Caco-2 (cell line): ENCODE data around the gene PCED1B. TPM values are rescaled to one million over a fixed set of nuclear protein-coding genes. Genes with fewer than 3 reads are reported as not detected.

Experiments
- BruUV-seq: library from RNA; stranded (reverse); fragments of 400-500 nt; replicated peaks from 2 replicates; lab custom pipeline; 2021; lab: Mats Ljungman, UMichigan
- CTCF ChIA-PET: fragments of 300-600 bp; sonication (Branson Sonifier 250); formaldehyde crosslinking; loops from one replicate; lab custom pipeline; 2022; ENCODE audit warnings: antibody characterized with exemption; lab: Charles Lee
- POLR2A ChIA-PET: fragments of 300-600 bp; sonication (Branson Sonifier 250); formaldehyde crosslinking; loops from one replicate; lab custom pipeline; 2022; ENCODE audit warnings: antibody characterized with exemption; lab: Charles Lee
- DNase-seq, 2 experiments: peaks; one replicate each; pipeline versions ENCODE4 v3.0.0 to v3.0.0-alpha.2; 2020 to 2022
- H3K27me3 ChIP-seq: replicated peaks from 2 replicates; pipeline ENCODE4 v1.6.0; 2011; ENCODE audit warnings: low read length; ENCODE audit not compliant: control insufficient read depth, insufficient read depth
- H3K36me3 ChIP-seq: 2 replicates; pipeline ENCODE4 v1.5.1; 2011; ENCODE audit warnings: low read length; ENCODE audit not compliant: control insufficient read depth, insufficient read depth
- H3K4me1 ChIP-seq: fragments of 250-450 bp; sonication (Bioruptor Pico); 2 replicates; pipeline ENCODE4 v1.5.1; 2020; ENCODE audit warnings: mild to moderate bottlenecking
- H3K4me3 ChIP-seq: 2 replicates; pipeline ENCODE4 v1.5.1; 2011; ENCODE audit warnings: low read depth, mild to moderate bottlenecking, control low read depth, low read length
- H3K9me3 ChIP-seq: fragments of 250-450 bp; sonication (Bioruptor Pico); 2 replicates; pipeline ENCODE4 v1.5.1; 2020; ENCODE audit warnings: mild to moderate bottlenecking, moderate library complexity
- H3K27ac Mint-ChIP-seq: one replicate; pipeline ENCODE4 v1.8.0; 2022; ENCODE audit warnings: mixed read lengths; ENCODE audit not compliant: unreplicated experiment
- H3K27me3 Mint-ChIP-seq: one replicate; pipeline ENCODE4 v1.8.0; 2022; ENCODE audit warnings: mixed read lengths; ENCODE audit not compliant: insufficient read depth, unreplicated experiment
- H3K36me3 Mint-ChIP-seq: one replicate; pipeline ENCODE4 v1.8.0; 2022; ENCODE audit warnings: mild to moderate bottlenecking, mixed read lengths; ENCODE audit not compliant: insufficient read depth, unreplicated experiment
- H3K4me1 Mint-ChIP-seq: one replicate; pipeline ENCODE4 v1.8.0; 2022; ENCODE audit warnings: low read depth, mixed read lengths; ENCODE audit not compliant: unreplicated experiment
- H3K4me3 Mint-ChIP-seq: one replicate; pipeline ENCODE4 v1.8.0; 2022; ENCODE audit warnings: mild to moderate bottlenecking, moderate library complexity, mixed read lengths; ENCODE audit not compliant: unreplicated experiment
- H3K9me3 Mint-ChIP-seq: one replicate; pipeline ENCODE4 v1.8.0; 2022; ENCODE audit warnings: mixed read lengths; ENCODE audit not compliant: unreplicated experiment
- CTCF ChIP-seq, 2 experiments: fragments of 200-600 bp in 1 of 2; IDR thresholded peaks; 1 replicate in 1 of 2; 2 replicates in 1 of 2; pipeline versions ENCODE4 v1.5.1 to v1.8.0; 2011 to 2022; ENCODE audit warnings: antibody characterized with exemption in 1 of 2, control low read depth in 1 of 2, inconsistent platforms in 1 of 2, low read depth in 1 of 2, low read length in 1 of 2, mild to moderate bottlenecking in 1 of 2, moderate library complexity in 1 of 2; ENCODE audit not compliant: insufficient read depth in 1 of 2, severe bottlenecking in 1 of 2, unreplicated experiment in 1 of 2
- intact Hi-C: fragments of 100-400 bp; cut with micrococcal nuclease; formaldehyde crosslinking; loops from one replicate; pipeline ENCODE4 v1.10.0; 2022; ENCODE audit not compliant: unreplicated experiment
- total RNA-seq: library from RNA; stranded (reverse); gene quantifications from 2 replicates; pipeline ENCODE4 v1.2.3, GENCODE V29; 2022

Gene PCED1B
- total RNA-seq, 1 experiment from 2014 or later: 7.0 TPM

DNA sequence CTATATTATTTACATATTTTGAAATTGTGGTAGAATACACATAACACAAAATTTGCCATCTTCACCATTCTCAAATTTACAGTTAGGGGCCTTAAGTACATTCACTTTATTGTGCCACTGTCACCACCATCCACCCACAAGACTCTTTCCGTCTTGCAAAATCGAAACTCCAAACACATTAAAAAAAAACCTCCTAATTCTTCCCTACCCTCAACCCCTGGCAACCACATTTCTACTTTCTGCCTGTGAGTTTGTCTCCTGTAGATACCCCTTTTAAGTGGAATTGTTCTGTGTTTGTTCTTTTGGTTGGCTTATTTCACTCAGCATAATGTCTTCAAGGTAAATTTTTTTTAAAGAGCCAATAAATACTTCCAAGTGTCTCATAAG lies 32.0 kb downstream of the PCED1B start:
- CTCF ChIA-PET: no interaction called here
- no peaks in the 10 kb centered on the region for H3K27me3 Mint-ChIP-seq
- no peak overlapping the region for H3K27ac Mint-ChIP-seq
- H3K36me3 ChIP-seq: no peaks in the 10 kb centered on the region
- H3K9me3 Mint-ChIP-seq: no peaks in the 10 kb centered on the region
- no peak overlapping the region for H3K4me3 ChIP-seq
- DNase-seq: no peak
- TF ChIP-seq CTCF (IDR thresholded peaks at IDR 0.05; ENCODE audit: insufficient read depth in 1 of 2, low read depth in 1 of 2, low read length in 1 of 2, severe bottlenecking in 1 of 2, unreplicated experiment in 1 of 2): no peak
- no TSS peak for BruUV-seq
- H3K4me1 Mint-ChIP-seq: no peaks in the 10 kb centered on the region
- no peak overlapping the region for H3K4me3 Mint-ChIP-seq
- intact Hi-C loops: no loop called here
- H3K9me3 ChIP-seq: no peaks in the 10 kb centered on the region
- no peaks in the 10 kb centered on the region for H3K36me3 Mint-ChIP-seq
- POLR2A ChIA-PET: no interaction called here
- H3K4me1 ChIP-seq: no peaks in the 10 kb centered on the region
- no peaks in the 10 kb centered on the region for H3K27me3 ChIP-seq

DNA sequence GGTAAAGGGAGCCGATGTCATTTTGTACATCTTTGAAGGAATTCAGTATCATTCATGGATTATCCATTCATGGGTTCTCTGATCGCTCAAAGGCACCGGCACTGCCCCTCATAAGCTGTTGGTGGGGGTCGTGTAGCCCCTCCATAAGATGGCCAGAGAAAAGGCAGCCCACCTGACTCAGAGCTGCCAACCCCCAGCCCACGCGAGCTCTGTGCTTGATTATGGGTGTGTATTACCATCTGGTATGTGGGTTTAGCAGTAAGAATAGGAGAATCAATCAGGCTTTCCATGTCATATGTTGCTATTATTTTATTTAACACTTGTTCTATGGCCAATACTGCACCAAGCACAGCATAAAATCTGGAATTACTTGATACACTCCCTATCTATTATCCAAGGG lies 32.4 kb downstream of the PCED1B start:
- no TSS peak for BruUV-seq
- Histone ChIP-seq H3K4me3 (no peak overlapping the region), H3K36me3 (no peaks in the 10 kb centered on the region), H3K9me3 (no peaks in the 10 kb centered on the region), H3K27me3 (no peaks in the 10 kb centered on the region), H3K4me1 (no peaks in the 10 kb centered on the region)
- intact Hi-C loops: no loop called here
- Mint-ChIP-seq H3K4me3 (no peak overlapping the region), H3K27me3 (no peaks in the 10 kb centered on the region), H3K9me3 (no peaks in the 10 kb centered on the region), H3K4me1 (no peaks in the 10 kb centered on the region), H3K36me3 (no peaks in the 10 kb centered on the region), H3K27ac (no peak overlapping the region)
- no peak for TF ChIP-seq CTCF (IDR thresholded peaks at IDR 0.05; ENCODE audit: insufficient read depth in 1 of 2, low read depth in 1 of 2, low read length in 1 of 2, severe bottlenecking in 1 of 2, unreplicated experiment in 1 of 2)
- DNase-seq: no peak
- POLR2A ChIA-PET: no interaction called here
- CTCF ChIA-PET: no interaction called here

- POLR2A ChIA-PET: no interaction called here
- Mint-ChIP-seq H3K27me3 (no peaks in the 10 kb centered on the region), H3K4me1 (no peaks in the 10 kb centered on the region), H3K36me3 (no peaks in the 10 kb centered on the region), H3K9me3 (no peaks in the 10 kb centered on the region), H3K4me3 (no peak overlapping the region), H3K27ac (no peak overlapping the region)
- Histone ChIP-seq H3K27me3 (no peaks in the 10 kb centered on the region), H3K9me3 (no peaks in the 10 kb centered on the region), H3K36me3 (no peaks in the 10 kb centered on the region), H3K4me3 (no peak overlapping the region), H3K4me1 (no peaks in the 10 kb centered on the region)
- CTCF ChIA-PET: interaction anchor here (0.6 kb wide), 1 partner anchor 33 kb away, joined by 3 read pairs; the partner anchor contains the start of gene AMIGO2
- TF ChIP-seq CTCF (IDR thresholded peaks at IDR 0.05; ENCODE audit: insufficient read depth in 1 of 2, low read depth in 1 of 2, low read length in 1 of 2, severe bottlenecking in 1 of 2, unreplicated experiment in 1 of 2): no peak
- BruUV-seq: no TSS peak
- intact Hi-C loops: no loop called here
- no peak for DNase-seq
Observed at GRCh38 chr12:47112679-47113078, 33.3 kb downstream of the PCED1B start.
